ENCODE data around the gene NGEF.

NGEF gene

GRCh38 chr2:232888099-232888836 is 124.8 kb downstream of the NGEF start:
- Histone ChIP-seq H3K79me2 (ENCODE audit: insufficient read depth, low read length) (no peaks in the 10 kb centered on the region), H3K4me1 (ENCODE audit: insufficient read depth, low read length, severe bottlenecking) (no peaks in the 10 kb centered on the region), H3K9me3 (ENCODE audit: low read length) (no peaks in the 10 kb centered on the region), H3K4me2 (ENCODE audit: low read length) (no peak overlapping the region), H3K36me3 (ENCODE audit: insufficient read depth, low read length) (no peaks in the 10 kb centered on the region), H4K20me1 (ENCODE audit: insufficient read depth, low read length) (no peaks in the 10 kb centered on the region), H3K9ac (ENCODE audit: low read length) (no peak overlapping the region), H3K27me3 (ENCODE audit: insufficient read depth, low read length) (no peaks in the 10 kb centered on the region; the same call in 1 of the 2 replicates), H3F3A (ENCODE audit: insufficient read depth, low read length) (no peaks in the 10 kb centered on the region), H3K9me2 (ENCODE audit: low read depth, low read length) (no peaks in the 10 kb centered on the region), H2AFZ (ENCODE audit: low read length) (no peak overlapping the region), H3K4me3 (ENCODE audit: low read depth, low read length, poor library complexity, severe bottlenecking) (no peak overlapping the region), H3K27ac (ENCODE audit: low read depth, low read length, poor library complexity, severe bottlenecking) (no peak overlapping the region)
- TF ChIP-seq EZH2 (IDR thresholded peaks at IDR 0.05; ENCODE audit: borderline replicate concordance, low read length) = no peak
- no peak for TF ChIP-seq CTCF (IDR thresholded peaks at IDR 0.05; ENCODE audit: low read length)

GRCh38 chr2:232887171-232887850 is 125.7 kb downstream of the NGEF start:
- TF ChIP-seq EZH2 (IDR thresholded peaks at IDR 0.05; ENCODE audit: borderline replicate concordance, low read length) = no peak
- H3K27me3 ChIP-seq (ENCODE audit: insufficient read depth, low read length) = no peaks in the 10 kb centered on the region; the same call in 1 of the 2 replicates
- H3K36me3 ChIP-seq (ENCODE audit: insufficient read depth, low read length) = no peaks in the 10 kb centered on the region
- no peaks in the 10 kb centered on the region for H3F3A ChIP-seq (ENCODE audit: insufficient read depth, low read length)
- H3K9me3 ChIP-seq (ENCODE audit: low read length) = no peaks in the 10 kb centered on the region
- no peaks in the 10 kb centered on the region for H3K9me2 ChIP-seq (ENCODE audit: low read depth, low read length)
- H3K4me3 ChIP-seq (ENCODE audit: low read depth, low read length, poor library complexity, severe bottlenecking) = no peak overlapping the region
- no peak overlapping the region for H3K9ac ChIP-seq (ENCODE audit: low read length)
- H2AFZ ChIP-seq (ENCODE audit: low read length) = no peak overlapping the region
- H3K27ac ChIP-seq (ENCODE audit: low read depth, low read length, poor library complexity, severe bottlenecking) = no peak overlapping the region
- no peaks in the 10 kb centered on the region for H4K20me1 ChIP-seq (ENCODE audit: insufficient read depth, low read length)
- no peaks in the 10 kb centered on the region for H3K4me1 ChIP-seq (ENCODE audit: insufficient read depth, low read length, severe bottlenecking)
- no peak overlapping the region for H3K4me2 ChIP-seq (ENCODE audit: low read length)
- H3K79me2 ChIP-seq (ENCODE audit: insufficient read depth, low read length) = no peaks in the 10 kb centered on the region

GRCh38 chr2:232886632-232887031 is 126.4 kb downstream of the NGEF start:
- no peak overlapping the region for H3K4me2 ChIP-seq (ENCODE audit: low read length)
- H3K79me2 ChIP-seq (ENCODE audit: insufficient read depth, low read length) = no peaks in the 10 kb centered on the region
- no peaks in the 10 kb centered on the region; the same call in 1 of the 2 replicates for H3K27me3 ChIP-seq (ENCODE audit: insufficient read depth, low read length)
- no peaks in the 10 kb centered on the region for H3K9me2 ChIP-seq (ENCODE audit: low read depth, low read length)
- no peak overlapping the region for H3K4me3 ChIP-seq (ENCODE audit: low read depth, low read length, poor library complexity, severe bottlenecking)
- H3K9ac ChIP-seq (ENCODE audit: low read length) = no peak overlapping the region
- no peaks in the 10 kb centered on the region for H3K36me3 ChIP-seq (ENCODE audit: insufficient read depth, low read length)
- no peaks in the 10 kb centered on the region for H3F3A ChIP-seq (ENCODE audit: insufficient read depth, low read length)
- H3K4me1 ChIP-seq (ENCODE audit: insufficient read depth, low read length, severe bottlenecking) = no peaks in the 10 kb centered on the region
- TF ChIP-seq EZH2 (IDR thresholded peaks at IDR 0.05; ENCODE audit: borderline replicate concordance, low read length) (no peak), CTCF (IDR thresholded peaks at IDR 0.05; ENCODE audit: low read length) (no peak)
- no peak overlapping the region for H2AFZ ChIP-seq (ENCODE audit: low read length)
- H4K20me1 ChIP-seq (ENCODE audit: insufficient read depth, low read length) = no peaks in the 10 kb centered on the region
- H3K27ac ChIP-seq (ENCODE audit: low read depth, low read length, poor library complexity, severe bottlenecking) = no peak overlapping the region
- no peaks in the 10 kb centered on the region for H3K9me3 ChIP-seq (ENCODE audit: low read length)

Data from OCI-LY1 (cell line).